Osteocyte (in vitro differentiated cells): ENCODE data around the gene PDZRN3. TPM values are rescaled to one million over a fixed set of nuclear protein-coding genes. Genes with fewer than 3 reads are reported as not detected.

Experiments used
- DNase-seq: peaks from one replicate; pipeline ENCODE4 v3.0.0; 2021; ENCODE audit warnings: mixed read lengths; ENCODE audit not compliant: unreplicated experiment; ENCODE audit errors: extremely low spot score
- H3K27ac Mint-ChIP-seq: one replicate; pipeline ENCODE4 v1.8.0; 2021; ENCODE audit warnings: mild to moderate bottlenecking, mixed read lengths; ENCODE audit not compliant: unreplicated experiment
- H3K27me3 Mint-ChIP-seq: one replicate; pipeline ENCODE4 v1.8.0; 2021; ENCODE audit warnings: mixed read lengths; ENCODE audit not compliant: unreplicated experiment
- H3K36me3 Mint-ChIP-seq: one replicate; pipeline ENCODE4 v1.8.0; 2021; ENCODE audit warnings: mixed read lengths; ENCODE audit not compliant: unreplicated experiment
- H3K4me1 Mint-ChIP-seq: one replicate; pipeline ENCODE4 v1.8.0; 2021; ENCODE audit warnings: mixed read lengths; ENCODE audit not compliant: unreplicated experiment
- H3K4me3 Mint-ChIP-seq: one replicate; pipeline ENCODE4 v1.8.0; 2021; ENCODE audit warnings: mild to moderate bottlenecking, moderate library complexity, mixed read lengths; ENCODE audit not compliant: unreplicated experiment
- H3K9me3 Mint-ChIP-seq: one replicate; pipeline ENCODE4 v1.8.0; 2021; ENCODE audit warnings: mixed read lengths; ENCODE audit not compliant: unreplicated experiment
- total RNA-seq: library from RNA; stranded (reverse); gene quantifications from 2 replicates; pipeline ENCODE4 v1.2.1, GENCODE V29; 2021
- TF ChIP-seq, protein P1 (sequence below): fragments of 200-600 bp; sonication (generic); IDR thresholded peaks from 2 replicates; pipeline ENCODE4 v1.5.0; 2021; ENCODE audit warnings: antibody characterized with exemption, mild to moderate bottlenecking, moderate library complexity

The PDZRN3 gene
- total RNA-seq, 1 donor from 2014 or later = 34.1 TPM

DNA sequence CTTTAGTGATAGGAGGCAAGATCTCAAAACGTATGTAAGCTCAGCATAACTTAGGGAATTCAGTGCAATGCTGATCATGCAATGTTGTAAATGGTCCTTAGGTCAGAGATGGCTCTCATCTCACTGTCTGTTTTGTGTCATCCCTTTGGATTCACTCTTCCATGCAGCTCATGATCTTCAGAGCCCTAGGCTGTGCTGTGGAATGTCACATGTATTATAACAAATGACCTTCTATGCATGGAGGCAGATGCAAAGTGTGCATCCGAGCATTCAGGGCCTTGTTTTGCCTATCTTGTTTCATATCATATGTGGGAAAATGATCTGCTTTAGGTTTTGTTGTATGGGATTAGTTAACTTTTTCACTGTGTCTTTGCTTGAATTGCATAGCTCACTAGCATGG lies 40.5 kb upstream of the PDZRN3 start:
- no peak overlapping the region for H3K4me3 Mint-ChIP-seq
- no peaks in the 10 kb centered on the region for H3K9me3 Mint-ChIP-seq
- H3K4me1 Mint-ChIP-seq = peaks cover 20% of the 10 kb centered on the region
- no peak overlapping the region for H3K27ac Mint-ChIP-seq
- no peak for DNase-seq
- no peaks in the 10 kb centered on the region for H3K36me3 Mint-ChIP-seq
- H3K27me3 Mint-ChIP-seq = no peaks in the 10 kb centered on the region
- TF ChIP-seq, protein P1, sequence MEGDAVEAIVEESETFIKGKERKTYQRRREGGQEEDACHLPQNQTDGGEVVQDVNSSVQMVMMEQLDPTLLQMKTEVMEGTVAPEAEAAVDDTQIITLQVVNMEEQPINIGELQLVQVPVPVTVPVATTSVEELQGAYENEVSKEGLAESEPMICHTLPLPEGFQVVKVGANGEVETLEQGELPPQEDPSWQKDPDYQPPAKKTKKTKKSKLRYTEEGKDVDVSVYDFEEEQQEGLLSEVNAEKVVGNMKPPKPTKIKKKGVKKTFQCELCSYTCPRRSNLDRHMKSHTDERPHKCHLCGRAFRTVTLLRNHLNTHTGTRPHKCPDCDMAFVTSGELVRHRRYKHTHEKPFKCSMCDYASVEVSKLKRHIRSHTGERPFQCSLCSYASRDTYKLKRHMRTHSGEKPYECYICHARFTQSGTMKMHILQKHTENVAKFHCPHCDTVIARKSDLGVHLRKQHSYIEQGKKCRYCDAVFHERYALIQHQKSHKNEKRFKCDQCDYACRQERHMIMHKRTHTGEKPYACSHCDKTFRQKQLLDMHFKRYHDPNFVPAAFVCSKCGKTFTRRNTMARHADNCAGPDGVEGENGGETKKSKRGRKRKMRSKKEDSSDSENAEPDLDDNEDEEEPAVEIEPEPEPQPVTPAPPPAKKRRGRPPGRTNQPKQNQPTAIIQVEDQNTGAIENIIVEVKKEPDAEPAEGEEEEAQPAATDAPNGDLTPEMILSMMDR = no peak

GRCh38 chr3:73664389-73664788 lies 39.6 kb upstream of the PDZRN3 start:
- DNase-seq = no peak
- Mint-ChIP-seq H3K27ac (no peak overlapping the region), H3K4me3 (no peak overlapping the region)

DNA sequence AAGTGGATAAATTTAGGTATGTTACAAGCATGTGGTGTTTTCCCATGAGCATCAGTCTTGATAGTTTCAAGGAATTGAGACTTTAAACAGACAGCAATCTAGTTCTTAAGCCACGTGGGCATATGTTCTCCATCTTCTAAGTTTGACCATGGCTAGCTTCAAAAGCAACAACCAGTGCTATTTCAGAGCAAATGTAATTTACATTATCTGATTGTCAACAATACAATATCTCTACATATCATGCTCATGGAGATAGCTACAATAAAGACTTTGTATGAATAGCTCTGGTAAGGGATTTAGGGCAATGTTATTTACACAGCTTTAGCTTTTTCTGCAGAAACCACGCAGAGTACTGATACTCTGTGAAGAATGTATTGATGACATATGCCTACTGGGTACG lies 38.8 kb upstream of the PDZRN3 start:
- Mint-ChIP-seq H3K27me3 (no peaks in the 10 kb centered on the region), H3K36me3 (no peaks in the 10 kb centered on the region), H3K4me1 (peaks cover 14% of the 10 kb centered on the region), H3K27ac (no peak overlapping the region), H3K4me3 (no peak overlapping the region), H3K9me3 (no peaks in the 10 kb centered on the region)
- TF ChIP-seq, protein P1 = no peak
- no peak for DNase-seq

More at GRCh38 chr3:73664389-73664788, 39.6 kb upstream of the PDZRN3 start:
- TF ChIP-seq, protein P1 = no peak
- Mint-ChIP-seq H3K4me1 (peaks cover 17% of the 10 kb centered on the region), H3K36me3 (no peaks in the 10 kb centered on the region), H3K9me3 (no peaks in the 10 kb centered on the region), H3K27me3 (no peaks in the 10 kb centered on the region)

DNA sequence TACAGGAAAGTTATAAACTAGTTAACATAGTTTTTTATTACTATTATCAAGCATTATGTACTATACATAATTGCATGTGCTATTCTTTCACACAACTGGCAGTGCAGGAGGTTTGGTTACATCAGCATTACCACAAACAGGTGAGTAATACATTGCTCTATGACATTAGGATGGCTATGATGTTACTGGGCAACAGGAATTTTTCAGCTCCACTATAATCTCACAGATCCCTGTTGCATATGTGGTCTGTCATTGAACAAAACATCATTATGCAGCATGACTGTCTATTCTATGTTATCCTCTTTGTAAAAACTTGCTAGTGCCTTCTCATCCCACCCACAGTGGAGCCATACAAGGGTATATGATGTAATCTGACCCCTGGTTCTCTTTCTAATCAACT lies 36.5 kb upstream of the PDZRN3 start:
- TF ChIP-seq, protein P1 = no peak
- H3K4me1 Mint-ChIP-seq = peaks cover 23% of the 10 kb centered on the region
- no peak for DNase-seq

DNA sequence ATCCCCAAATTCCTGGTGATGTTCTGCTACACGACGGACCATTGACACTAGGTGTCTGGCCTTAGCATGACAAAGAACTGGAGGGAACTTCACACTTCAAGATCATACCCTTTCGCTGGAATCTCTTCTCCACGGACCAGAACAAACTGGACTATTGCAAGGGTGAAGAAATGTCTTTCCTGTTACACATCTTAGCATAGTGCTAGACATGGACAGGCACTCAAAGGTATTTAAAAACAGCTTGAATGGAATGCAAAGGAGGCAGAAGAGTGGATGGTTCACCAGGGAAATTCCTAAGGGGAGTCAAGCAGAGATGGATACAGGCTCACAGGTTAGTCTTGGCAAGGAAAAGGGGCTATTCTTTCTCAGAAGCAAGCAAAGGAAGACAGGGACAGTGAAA lies 33.5 kb upstream of the PDZRN3 start:
- DNase-seq = no peak

More for the DNA sequence above, 36.5 kb upstream of the PDZRN3 start:
- Mint-ChIP-seq H3K27ac (no peak overlapping the region), H3K4me3 (no peak overlapping the region), H3K36me3 (no peaks in the 10 kb centered on the region), H3K27me3 (no peaks in the 10 kb centered on the region), H3K9me3 (no peaks in the 10 kb centered on the region)

More for the DNA sequence above, 33.5 kb upstream of the PDZRN3 start:
- Mint-ChIP-seq H3K4me3 (no peak overlapping the region), H3K27ac (no peak overlapping the region), H3K36me3 (no peaks in the 10 kb centered on the region), H3K9me3 (no peaks in the 10 kb centered on the region), H3K4me1 (peaks cover 24% of the 10 kb centered on the region), H3K27me3 (no peaks in the 10 kb centered on the region)
- TF ChIP-seq, protein P1 = no peak
